GM18868 (cell line): ENCODE data around the gene SLX4IP.

Experiments
- ATAC-seq: cut with Tn5 transposase; IDR thresholded peaks from one replicate; pipeline ENCODE4 v1.9.1; 2021; ENCODE audit warnings: mild to moderate bottlenecking, moderate library complexity; ENCODE audit not compliant: unreplicated experiment

Gene SLX4IP

GRCh38 chr20:10541668-10542411 is 106.7 kb downstream of the SLX4IP start:
- ATAC-seq, result no peak

GRCh38 chr20:10542442-10542841 is 107.3 kb downstream of the SLX4IP start:
- no peak for ATAC-seq

- no peak for ATAC-seq
Observed at GRCh38 chr20:10543480-10543879, 108.4 kb downstream of the SLX4IP start.

GRCh38 chr20:10547276-10548114 is 112.4 kb downstream of the SLX4IP start:
- no peak for ATAC-seq

GRCh38 chr20:10549511-10549910 is 114.4 kb downstream of the SLX4IP start:
- ATAC-seq, result no peak

GRCh38 chr20:10550204-10551118 is 115.4 kb downstream of the SLX4IP start:
- no peak for ATAC-seq

GRCh38 chr20:10551732-10552724 is 116.9 kb downstream of the SLX4IP start:
- ATAC-seq, result peak; percentile 78

- peak; percentile 64 for ATAC-seq
Observed at GRCh38 chr20:10553326-10553984, 118.3 kb downstream of the SLX4IP start.

GRCh38 chr20:10554285-10554684 is 119.2 kb downstream of the SLX4IP start:
- no peak for ATAC-seq

- no peak for ATAC-seq
Observed at GRCh38 chr20:10555393-10555792, 120.3 kb downstream of the SLX4IP start.

GRCh38 chr20:10555865-10556308 is 120.8 kb downstream of the SLX4IP start:
- no peak for ATAC-seq

GRCh38 chr20:10556519-10557083 is 121.5 kb downstream of the SLX4IP start:
- no peak for ATAC-seq

- ATAC-seq, result no peak
Observed at GRCh38 chr20:10557685-10558084, 122.6 kb downstream of the SLX4IP start.

- ATAC-seq, result peak; percentile 99
Observed at GRCh38 chr20:10558635-10559187, 123.6 kb downstream of the SLX4IP start.

GRCh38 chr20:10559266-10559665 is 124.2 kb downstream of the SLX4IP start:
- no peak for ATAC-seq

- ATAC-seq, result no peak
Observed at GRCh38 chr20:10560686-10561085, 125.6 kb downstream of the SLX4IP start.

GRCh38 chr20:10561302-10561701 is 126.2 kb downstream of the SLX4IP start:
- no peak for ATAC-seq

- no peak for ATAC-seq
Observed at GRCh38 chr20:10562899-10563298, 127.8 kb downstream of the SLX4IP start.
